Aorta (tissue), 5 donors: ENCODE results near the gene ABCG1. TPM values are rescaled to one million over a fixed set of nuclear protein-coding genes. Genes with fewer than 3 reads are reported as not detected.

Experiments
- ATAC-seq: fragments of 200-7000 bp; cut with Tn5 transposase; one replicate; pipeline ENCODE4 v1.9.1; 2022; ENCODE audit warnings: moderate library complexity; ENCODE audit not compliant: low FRiP score
- DNase-seq, 2 donors: peaks; one replicate each; pipeline ENCODE4 v3.0.0-alpha.2; 2020
- H3K27ac ChIP-seq, 2 donors: one replicate each; pipeline ENCODE4 v1.5.1; 2013; ENCODE audit warnings: low read length in 2 of 2, mild to moderate bottlenecking in 2 of 2, moderate library complexity in 2 of 2, control low read depth in 1 of 2, inconsistent platforms in 1 of 2, low read depth in 1 of 2
- H3K27me3 ChIP-seq, 2 donors: one replicate each; pipeline ENCODE4 v1.6.1; 2013; ENCODE audit warnings: control low read depth in 1 of 2, low read length in 1 of 2, mild to moderate bottlenecking in 1 of 2, moderate library complexity in 1 of 2; ENCODE audit not compliant: insufficient read depth in 2 of 2, control insufficient read depth in 1 of 2
- H3K36me3 ChIP-seq, 2 donors: one replicate each; pipeline ENCODE4 v1.6.1; 2013; ENCODE audit warnings: control low read depth in 1 of 2, low read length in 1 of 2, mild to moderate bottlenecking in 1 of 2; ENCODE audit not compliant: insufficient read depth in 2 of 2, control insufficient read depth in 1 of 2
- H3K4me1 ChIP-seq, 2 donors: one replicate each; pipeline ENCODE4 v1.6.1; 2013; ENCODE audit warnings: low read length in 2 of 2, control low read depth in 1 of 2, mild to moderate bottlenecking in 1 of 2, moderate library complexity in 1 of 2; ENCODE audit not compliant: insufficient read depth in 2 of 2, control insufficient read depth in 1 of 2
- H3K4me3 ChIP-seq, 2 donors: one replicate each; pipeline ENCODE4 v1.5.1; 2013; ENCODE audit warnings: low read length in 2 of 2, control low read depth in 1 of 2, mild to moderate bottlenecking in 1 of 2
- H3K9me3 ChIP-seq: one replicate; pipeline ENCODE4 v1.6.1; 2013; ENCODE audit warnings: mild to moderate bottlenecking, low read length; ENCODE audit not compliant: control insufficient read depth
- WGBS, 2 donors: extraction: QIAGEN DNeasy Blood & Tissue Kit; methylation state at CpG; one replicate each; pipeline ENCODE4 v1.1.7; 2013; 5-methylcytosine and 5-hydroxymethylcytosine counted together
- intact Hi-C, 2 donors: fragments of 100-400 bp; cut with DNase I; formaldehyde crosslinking; loops; one replicate each; pipeline versions ENCODE4 v1.14.2 to v1.15.0; 2022
- polyA plus RNA-seq, 2 donors: library from polyadenylated mRNA; stranded (reverse); fragments of 200-250 nt; gene quantifications; one replicate each; pipeline ENCODE4 v1.2.3, GENCODE V29; 2013
- total RNA-seq, 2 donors: library from RNA; stranded (reverse); fragmentation: NEBNext Ultra II Directional; extraction: Animal tissue kit (Norgen Biotek cat#: 25700); gene quantifications; one replicate each; pipeline ENCODE4 v1.2.1, GENCODE V29; 2021
- donor health status: healthy with polysubstance abuse.
- donor health status: Bipolar disorder and iron deficiency.
- donor health status: DM: no; HTN: no; CAD: no.
- donor health status: DM: no; HTN: no; CAD: no.
- donor health status: DM: yes; HTN: yes; CAD: no.

ABCG1 gene
- total and polyA plus RNA-seq, 4 donors, result 4.8 to 24.2 (median 13.1) TPM

DNA sequence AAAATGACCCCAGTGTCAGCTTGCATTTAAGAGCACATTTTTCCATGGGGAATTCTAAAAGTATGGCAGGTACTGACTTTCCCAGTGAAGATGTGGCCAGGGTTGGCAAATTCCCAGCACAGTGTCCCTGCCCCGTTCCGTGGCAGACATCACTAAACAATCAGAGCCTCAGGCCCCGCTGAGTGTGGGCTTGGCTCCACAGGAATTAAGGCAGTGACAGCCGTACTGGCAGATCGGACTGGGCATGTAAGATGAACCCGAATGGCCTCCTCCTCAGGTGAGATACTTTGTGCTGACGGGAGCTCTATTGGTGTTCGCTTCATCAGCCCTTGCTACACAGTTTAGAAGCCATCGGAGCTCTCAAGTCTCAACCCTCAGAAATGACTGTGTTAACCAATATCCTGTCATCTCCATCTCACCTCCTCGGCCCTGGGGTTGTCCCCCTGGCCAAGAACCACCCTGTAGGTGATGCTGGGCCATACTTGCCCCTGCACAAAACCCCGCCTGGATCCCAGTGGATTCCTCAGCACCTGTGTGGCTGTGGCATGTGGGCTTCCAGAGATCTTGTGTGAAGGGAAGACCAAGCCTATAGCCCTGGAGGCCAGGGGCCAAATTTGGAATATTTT lies 29.0 kb upstream of the ABCG1 start:
- Histone ChIP-seq H3K27me3 (no peaks in the 10 kb centered on the region), H3K9me3 (no peaks in the 10 kb centered on the region), H3K4me3 (no peak overlapping the region), H3K4me1 (no peaks in the 10 kb centered on the region), H3K36me3 (no peaks in the 10 kb centered on the region), H3K27ac (no peak overlapping the region)
- 86 to 87% methylated on average over 11 of the region's 11 CpGs for WGBS, 2 donors
- intact Hi-C loops, result loop anchor here in 1 of 2 donors (10.0 kb wide), 1 partner anchor 65 kb away; no protein-coding TSS in a partner anchor
- ATAC-seq, result no peak
- DNase-seq, result no peak

DNA sequence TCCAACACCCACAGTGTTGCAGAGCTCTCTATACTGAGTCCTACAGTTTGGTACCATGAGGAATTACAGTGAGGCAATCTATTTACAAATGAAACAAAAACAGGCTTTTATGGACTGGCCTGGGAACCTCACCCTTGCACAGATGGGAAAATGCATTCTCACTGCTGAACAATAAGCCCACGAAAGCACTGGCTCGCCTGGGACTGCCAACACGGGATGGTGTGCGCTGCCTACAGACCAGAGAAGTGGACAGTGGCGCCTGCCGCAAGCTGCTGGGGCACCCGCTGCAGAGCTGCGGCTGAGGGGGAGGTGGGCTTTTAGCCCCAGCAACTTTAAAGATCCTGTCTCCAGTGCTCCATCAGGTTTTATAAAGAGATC lies 28.5 kb upstream of the ABCG1 start:
- DNase-seq, result no peak
- Histone ChIP-seq H3K36me3 (no peaks in the 10 kb centered on the region), H3K4me3 (no peak overlapping the region), H3K27me3 (no peaks in the 10 kb centered on the region), H3K9me3 (no peaks in the 10 kb centered on the region), H3K4me1 (no peaks in the 10 kb centered on the region), H3K27ac (no peak overlapping the region)
- WGBS, 2 donors, result 77 to 82% methylated on average over 8 of the region's 8 CpGs
- no peak for ATAC-seq
- intact Hi-C loops, result loop anchor here in 1 of 2 donors (10.0 kb wide), 1 partner anchor 64 kb away; no protein-coding TSS in a partner anchor

GRCh38 chr21:42191064-42191463 lies 27.9 kb upstream of the ABCG1 start:
- Histone ChIP-seq H3K4me1 (no peaks in the 10 kb centered on the region), H3K36me3 (no peaks in the 10 kb centered on the region), H3K4me3 (no peak overlapping the region), H3K9me3 (no peaks in the 10 kb centered on the region), H3K27me3 (no peaks in the 10 kb centered on the region), H3K27ac (no peak overlapping the region)
- no peak for ATAC-seq
- DNase-seq, result no peak
- intact Hi-C loops, result loop anchor here in 1 of 2 donors (10.0 kb wide), 1 partner anchor 64 kb away; no protein-coding TSS in a partner anchor
- 94 to 97% methylated on average over 5 of the region's 5 CpGs for WGBS, 2 donors

DNA sequence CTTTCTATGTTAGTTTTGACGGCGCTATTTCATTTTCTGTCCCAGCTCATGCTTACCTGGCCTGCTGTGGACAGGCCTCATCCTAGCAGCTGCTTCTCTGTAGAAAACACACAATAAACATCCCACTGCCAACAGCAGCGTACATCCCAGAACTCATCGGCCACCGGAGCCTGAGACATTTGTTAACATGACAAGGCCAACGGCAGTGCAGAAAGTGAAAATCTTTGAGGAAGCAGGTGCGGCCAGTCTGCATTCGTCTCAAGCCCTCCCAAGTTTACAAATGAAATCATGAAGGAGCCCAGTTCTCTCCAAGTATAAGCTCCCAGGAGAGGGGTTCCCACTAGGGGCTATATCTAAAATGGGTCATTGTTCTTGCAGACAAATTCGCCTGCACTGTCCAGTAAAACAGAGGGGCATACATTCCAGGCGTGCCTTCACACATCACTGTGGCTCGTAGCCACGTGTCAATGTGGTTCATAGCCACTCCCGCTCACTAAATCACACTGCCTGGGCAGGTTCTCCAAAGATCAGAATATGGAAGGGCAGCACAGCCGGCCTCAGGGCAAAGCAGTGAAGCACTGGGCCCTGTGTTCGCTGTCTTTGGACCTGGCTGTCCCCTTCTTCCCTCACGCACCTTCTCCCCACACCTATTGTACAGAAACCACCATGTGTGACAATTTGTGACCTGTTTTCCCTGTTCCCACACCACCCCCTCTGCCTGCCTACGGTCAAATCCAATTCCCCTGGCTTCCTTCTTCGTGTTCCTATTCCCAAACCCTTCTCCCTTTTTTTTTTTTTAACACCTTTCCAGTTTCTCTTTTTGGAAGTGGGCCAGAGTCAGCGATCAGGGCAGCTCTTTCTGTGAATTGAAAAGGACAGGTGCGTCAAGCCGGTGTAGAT lies 27.0 kb upstream of the ABCG1 start:
- WGBS, 2 donors, result 73 to 83% methylated on average over 21 of the region's 21 CpGs
- intact Hi-C loops, result loop anchor here in 1 of 2 donors (10.0 kb wide), 1 partner anchor 63 kb away; no protein-coding TSS in a partner anchor

DNA sequence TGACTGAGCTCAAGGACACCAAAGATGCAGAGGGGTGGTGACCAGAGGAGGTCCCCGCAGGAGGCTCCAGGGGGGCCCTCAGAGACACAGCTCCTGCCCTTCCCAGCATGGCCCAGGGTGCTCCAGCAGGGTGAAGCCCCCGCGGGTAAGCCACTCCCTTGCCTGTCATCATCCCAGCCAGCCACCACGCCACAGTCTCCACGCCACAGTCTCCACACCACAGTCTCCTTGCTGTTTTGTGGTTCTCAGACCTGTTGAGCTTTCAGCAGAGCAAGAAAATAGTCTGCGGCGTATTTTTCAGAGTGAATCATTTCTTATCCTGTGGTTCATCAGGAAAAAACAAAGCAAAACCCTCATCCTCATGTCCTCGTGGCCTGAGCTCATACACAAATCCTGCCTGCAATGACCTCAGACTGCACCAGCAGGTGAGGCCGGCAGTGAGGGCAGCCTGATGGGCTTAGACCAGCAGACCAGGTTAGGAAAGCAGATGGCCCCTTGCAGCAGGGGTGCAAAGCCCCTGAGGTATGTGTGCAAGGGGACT lies 25.7 kb upstream of the ABCG1 start:
- no peak for ATAC-seq
- Histone ChIP-seq H3K27ac (no peak overlapping the region), H3K27me3 (no peaks in the 10 kb centered on the region), H3K4me1 (no peaks in the 10 kb centered on the region), H3K36me3 (no peaks in the 10 kb centered on the region), H3K9me3 (no peaks in the 10 kb centered on the region), H3K4me3 (no peak overlapping the region)
- 77 to 90% methylated on average over 9 of the region's 9 CpGs for WGBS, 2 donors
- intact Hi-C loops, result loop anchor here in 1 of 2 donors (10.0 kb wide), 1 partner anchor 62 kb away; no protein-coding TSS in a partner anchor
- no peak for DNase-seq

More for the DNA sequence above, 27.0 kb upstream of the ABCG1 start:
- Histone ChIP-seq H3K27me3 (no peaks in the 10 kb centered on the region), H3K4me1 (no peaks in the 10 kb centered on the region), H3K36me3 (no peaks in the 10 kb centered on the region), H3K27ac (no peak overlapping the region), H3K4me3 (no peak overlapping the region), H3K9me3 (no peaks in the 10 kb centered on the region)
- no peak for ATAC-seq
- DNase-seq, result no peak

DNA sequence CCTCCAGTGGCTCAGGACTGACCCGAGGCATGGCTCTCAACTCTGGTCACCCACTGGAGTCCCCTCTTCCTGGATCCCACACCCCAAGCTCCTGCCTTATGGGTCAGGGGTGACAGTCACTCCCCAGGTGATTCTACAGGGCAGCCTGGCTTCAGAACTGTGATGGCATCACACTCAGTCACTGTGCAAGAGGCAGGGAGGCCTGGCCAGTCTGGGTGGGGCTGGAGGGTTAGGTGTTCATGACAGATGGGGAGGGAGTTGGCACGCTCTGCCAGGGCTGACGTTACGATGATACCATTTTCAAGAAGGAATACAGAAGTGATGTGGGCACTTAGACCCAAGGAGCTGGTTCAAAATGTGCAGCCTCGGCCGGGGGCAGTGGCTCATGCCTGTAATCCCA lies 25.2 kb upstream of the ABCG1 start:
- no peaks in the 10 kb centered on the region for H3K36me3 ChIP-seq

DNA sequence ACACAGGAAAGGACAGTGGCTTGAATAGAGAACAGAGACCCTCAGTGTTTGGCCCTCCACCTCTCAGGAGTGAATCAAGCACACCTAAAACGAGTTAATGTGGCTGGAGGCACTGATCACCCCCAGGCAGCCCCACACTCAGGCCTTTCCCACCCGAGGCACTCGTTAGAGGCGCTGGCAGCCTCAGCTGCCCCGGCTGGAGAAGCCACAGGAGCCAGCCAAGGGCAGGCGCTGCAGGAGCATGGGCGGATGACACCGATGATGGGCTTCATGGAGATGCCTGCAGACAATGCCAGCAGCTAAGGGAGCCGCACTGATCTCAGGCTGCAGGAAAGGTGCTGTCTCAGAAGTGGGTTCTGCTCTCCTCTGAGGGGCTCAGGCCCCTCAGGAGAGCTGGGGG lies 24.1 kb upstream of the ABCG1 start:
- Histone ChIP-seq H3K36me3 (no peaks in the 10 kb centered on the region), H3K27ac (no peak overlapping the region), H3K9me3 (no peaks in the 10 kb centered on the region), H3K4me1 (no peaks in the 10 kb centered on the region), H3K27me3 (no peaks in the 10 kb centered on the region), H3K4me3 (no peak overlapping the region)
- WGBS, 2 donors, result 81 to 86% methylated on average over 9 of the region's 9 CpGs
- DNase-seq (no peak), ATAC-seq (no peak)
- intact Hi-C loops, result loop anchor here in 1 of 2 donors (10.0 kb wide), 1 partner anchor 60 kb away; no protein-coding TSS in a partner anchor

More for the DNA sequence above, 25.2 kb upstream of the ABCG1 start:
- H3K4me3 ChIP-seq, result no peak overlapping the region
- no peaks in the 10 kb centered on the region for H3K27me3 ChIP-seq
- no peaks in the 10 kb centered on the region for H3K4me1 ChIP-seq
- H3K27ac ChIP-seq, result no peak overlapping the region
- ATAC-seq (no peak), DNase-seq (no peak)
- no peaks in the 10 kb centered on the region for H3K9me3 ChIP-seq
- 88 to 91% methylated on average over 6 of the region's 6 CpGs for WGBS, 2 donors
- intact Hi-C loops, result loop anchor here in 1 of 2 donors (10.0 kb wide), 1 partner anchor 61 kb away; no protein-coding TSS in a partner anchor

GRCh38 chr21:42195378-42196031 lies 23.4 kb upstream of the ABCG1 start:
- ATAC-seq, result no peak
- WGBS, 2 donors, result 60 to 71% methylated on average over 6 of the region's 6 CpGs
- H3K9me3 ChIP-seq, result no peaks in the 10 kb centered on the region

More at GRCh38 chr21:42195378-42196031, 23.4 kb upstream of the ABCG1 start:
- intact Hi-C loops, result loop anchor here in 1 of 2 donors (10.0 kb wide), 1 partner anchor 59 kb away; no protein-coding TSS in a partner anchor
- Histone ChIP-seq H3K27me3 (no peaks in the 10 kb centered on the region), H3K4me3 (no peak overlapping the region), H3K27ac (no peak overlapping the region), H3K4me1 (no peaks in the 10 kb centered on the region), H3K36me3 (no peaks in the 10 kb centered on the region)
- DNase-seq, result peak in 1 of 2 donors; percentile 75
